Measurements from ENCODE around the gene TMEM125.

DNA sequence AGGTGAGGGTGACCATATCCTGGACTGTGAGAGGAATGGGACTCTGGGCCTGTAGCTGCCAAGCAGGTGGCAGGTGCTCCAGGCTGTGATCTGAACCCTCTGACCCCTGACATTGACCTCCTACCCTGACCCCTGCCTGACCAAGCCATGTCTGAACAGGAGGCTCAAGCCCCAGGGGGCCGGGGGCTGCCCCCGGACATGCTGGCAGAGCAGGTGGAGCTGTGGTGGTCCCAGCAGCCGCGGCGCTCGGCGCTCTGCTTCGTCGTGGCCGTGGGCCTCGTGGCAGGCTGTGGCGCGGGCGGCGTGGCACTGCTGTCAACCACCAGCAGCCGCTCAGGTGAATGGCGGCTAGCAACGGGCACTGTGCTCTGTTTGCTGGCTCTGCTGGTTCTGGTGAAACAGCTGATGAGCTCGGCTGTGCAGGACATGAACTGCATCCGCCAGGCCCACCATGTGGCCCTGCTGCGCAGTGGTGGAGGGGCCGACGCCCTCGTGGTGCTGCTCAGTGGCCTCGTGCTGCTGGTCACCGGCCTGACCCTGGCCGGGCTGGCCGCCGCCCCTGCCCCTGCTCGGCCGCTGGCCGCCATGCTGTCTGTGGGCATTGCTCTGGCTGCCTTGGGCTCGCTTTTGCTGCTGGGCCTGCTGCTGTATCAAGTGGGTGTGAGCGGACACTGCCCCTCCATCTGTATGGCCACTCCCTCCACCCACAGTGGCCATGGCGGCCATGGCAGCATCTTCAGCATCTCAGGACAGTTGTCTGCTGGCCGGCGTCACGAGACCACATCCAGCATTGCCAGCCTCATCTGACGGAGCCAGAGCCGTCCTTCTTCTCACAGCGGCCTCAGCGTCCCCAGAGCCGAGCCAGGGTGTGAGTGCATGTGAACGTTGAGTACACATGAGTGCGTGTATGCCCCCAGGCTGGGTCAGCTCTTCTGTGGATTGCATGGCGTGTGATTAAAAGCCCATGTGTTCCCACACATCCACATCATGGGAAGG lies 3.1 kb downstream of the TMEM125 start:
- TF ChIP-seq, protein P1, sequence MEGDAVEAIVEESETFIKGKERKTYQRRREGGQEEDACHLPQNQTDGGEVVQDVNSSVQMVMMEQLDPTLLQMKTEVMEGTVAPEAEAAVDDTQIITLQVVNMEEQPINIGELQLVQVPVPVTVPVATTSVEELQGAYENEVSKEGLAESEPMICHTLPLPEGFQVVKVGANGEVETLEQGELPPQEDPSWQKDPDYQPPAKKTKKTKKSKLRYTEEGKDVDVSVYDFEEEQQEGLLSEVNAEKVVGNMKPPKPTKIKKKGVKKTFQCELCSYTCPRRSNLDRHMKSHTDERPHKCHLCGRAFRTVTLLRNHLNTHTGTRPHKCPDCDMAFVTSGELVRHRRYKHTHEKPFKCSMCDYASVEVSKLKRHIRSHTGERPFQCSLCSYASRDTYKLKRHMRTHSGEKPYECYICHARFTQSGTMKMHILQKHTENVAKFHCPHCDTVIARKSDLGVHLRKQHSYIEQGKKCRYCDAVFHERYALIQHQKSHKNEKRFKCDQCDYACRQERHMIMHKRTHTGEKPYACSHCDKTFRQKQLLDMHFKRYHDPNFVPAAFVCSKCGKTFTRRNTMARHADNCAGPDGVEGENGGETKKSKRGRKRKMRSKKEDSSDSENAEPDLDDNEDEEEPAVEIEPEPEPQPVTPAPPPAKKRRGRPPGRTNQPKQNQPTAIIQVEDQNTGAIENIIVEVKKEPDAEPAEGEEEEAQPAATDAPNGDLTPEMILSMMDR (IDR thresholded peaks at IDR 0.05) = no peak
- TF ChIP-seq, protein P2, sequence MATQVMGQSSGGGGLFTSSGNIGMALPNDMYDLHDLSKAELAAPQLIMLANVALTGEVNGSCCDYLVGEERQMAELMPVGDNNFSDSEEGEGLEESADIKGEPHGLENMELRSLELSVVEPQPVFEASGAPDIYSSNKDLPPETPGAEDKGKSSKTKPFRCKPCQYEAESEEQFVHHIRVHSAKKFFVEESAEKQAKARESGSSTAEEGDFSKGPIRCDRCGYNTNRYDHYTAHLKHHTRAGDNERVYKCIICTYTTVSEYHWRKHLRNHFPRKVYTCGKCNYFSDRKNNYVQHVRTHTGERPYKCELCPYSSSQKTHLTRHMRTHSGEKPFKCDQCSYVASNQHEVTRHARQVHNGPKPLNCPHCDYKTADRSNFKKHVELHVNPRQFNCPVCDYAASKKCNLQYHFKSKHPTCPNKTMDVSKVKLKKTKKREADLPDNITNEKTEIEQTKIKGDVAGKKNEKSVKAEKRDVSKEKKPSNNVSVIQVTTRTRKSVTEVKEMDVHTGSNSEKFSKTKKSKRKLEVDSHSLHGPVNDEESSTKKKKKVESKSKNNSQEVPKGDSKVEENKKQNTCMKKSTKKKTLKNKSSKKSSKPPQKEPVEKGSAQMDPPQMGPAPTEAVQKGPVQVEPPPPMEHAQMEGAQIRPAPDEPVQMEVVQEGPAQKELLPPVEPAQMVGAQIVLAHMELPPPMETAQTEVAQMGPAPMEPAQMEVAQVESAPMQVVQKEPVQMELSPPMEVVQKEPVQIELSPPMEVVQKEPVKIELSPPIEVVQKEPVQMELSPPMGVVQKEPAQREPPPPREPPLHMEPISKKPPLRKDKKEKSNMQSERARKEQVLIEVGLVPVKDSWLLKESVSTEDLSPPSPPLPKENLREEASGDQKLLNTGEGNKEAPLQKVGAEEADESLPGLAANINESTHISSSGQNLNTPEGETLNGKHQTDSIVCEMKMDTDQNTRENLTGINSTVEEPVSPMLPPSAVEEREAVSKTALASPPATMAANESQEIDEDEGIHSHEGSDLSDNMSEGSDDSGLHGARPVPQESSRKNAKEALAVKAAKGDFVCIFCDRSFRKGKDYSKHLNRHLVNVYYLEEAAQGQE (IDR thresholded peaks at IDR 0.05; ENCODE audit: insufficient read depth in 1 of 2, low read depth in 2 of 2, low read length in 1 of 2) = no peak
